NK-92 (cell line): ENCODE measurements around the gene NFKBIB.
"Not testable (repeated sequence)": the region's sequence is repeated elsewhere in the genome, so short reads cannot be mapped to it uniquely, and the experiment has no call there.

ENCODE experiments used
- DNase-seq: peaks from one replicate; lab custom pipeline; 2025; ENCODE audit not compliant: unreplicated experiment; lab: John Stamatoyannopoulos, UW

The NFKBIB gene

DNA sequence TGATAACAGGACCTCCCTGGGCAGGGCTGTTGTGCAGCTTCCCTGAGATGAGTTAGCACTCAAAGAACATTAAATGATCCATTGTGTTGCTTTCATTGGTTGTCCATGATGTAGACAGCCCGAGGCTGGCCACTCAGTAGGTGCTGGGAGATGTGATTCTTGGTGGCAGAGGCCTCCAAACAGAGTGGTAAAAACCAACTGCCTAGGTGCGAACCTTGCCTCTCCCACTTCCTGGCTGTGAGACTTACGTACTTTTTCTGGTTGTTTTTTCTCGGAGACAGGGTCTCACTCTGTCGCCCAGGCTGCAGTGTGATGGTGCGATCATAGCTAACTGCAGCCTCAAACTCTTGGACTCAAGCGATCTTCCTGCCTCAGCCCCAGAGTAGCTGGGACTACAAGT, 24.6 kb downstream of the NFKBIB start:
- no peak for DNase-seq

DNA sequence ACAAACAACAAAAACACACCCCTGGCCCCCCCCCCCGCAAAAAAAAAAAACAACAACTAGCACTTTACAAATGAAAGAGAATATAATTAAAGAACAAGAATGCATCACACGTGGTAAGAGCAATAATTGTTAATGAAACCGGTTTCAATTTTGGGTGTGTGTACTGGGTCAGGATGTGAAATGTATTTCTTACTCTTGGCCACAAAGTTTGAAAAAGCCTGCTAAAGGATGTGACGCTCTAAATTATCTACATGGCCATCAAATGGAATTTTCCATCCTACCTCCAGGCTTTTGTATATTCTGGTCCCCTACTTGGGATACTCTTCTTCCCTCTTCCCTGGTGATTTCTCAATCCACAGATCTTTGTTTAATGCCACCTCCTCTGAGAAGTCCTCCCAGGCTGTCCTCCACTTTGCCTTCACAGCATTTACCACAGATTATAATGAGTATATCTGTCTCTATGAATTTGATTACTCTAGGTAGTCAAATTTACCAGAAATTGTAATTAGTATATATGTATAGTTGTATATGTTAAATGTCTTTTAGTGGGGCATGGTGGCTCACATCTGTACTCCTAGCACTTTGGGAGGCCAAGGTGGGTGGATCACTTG, 28.7 kb downstream of the NFKBIB start:
- DNase-seq = no peak

DNA sequence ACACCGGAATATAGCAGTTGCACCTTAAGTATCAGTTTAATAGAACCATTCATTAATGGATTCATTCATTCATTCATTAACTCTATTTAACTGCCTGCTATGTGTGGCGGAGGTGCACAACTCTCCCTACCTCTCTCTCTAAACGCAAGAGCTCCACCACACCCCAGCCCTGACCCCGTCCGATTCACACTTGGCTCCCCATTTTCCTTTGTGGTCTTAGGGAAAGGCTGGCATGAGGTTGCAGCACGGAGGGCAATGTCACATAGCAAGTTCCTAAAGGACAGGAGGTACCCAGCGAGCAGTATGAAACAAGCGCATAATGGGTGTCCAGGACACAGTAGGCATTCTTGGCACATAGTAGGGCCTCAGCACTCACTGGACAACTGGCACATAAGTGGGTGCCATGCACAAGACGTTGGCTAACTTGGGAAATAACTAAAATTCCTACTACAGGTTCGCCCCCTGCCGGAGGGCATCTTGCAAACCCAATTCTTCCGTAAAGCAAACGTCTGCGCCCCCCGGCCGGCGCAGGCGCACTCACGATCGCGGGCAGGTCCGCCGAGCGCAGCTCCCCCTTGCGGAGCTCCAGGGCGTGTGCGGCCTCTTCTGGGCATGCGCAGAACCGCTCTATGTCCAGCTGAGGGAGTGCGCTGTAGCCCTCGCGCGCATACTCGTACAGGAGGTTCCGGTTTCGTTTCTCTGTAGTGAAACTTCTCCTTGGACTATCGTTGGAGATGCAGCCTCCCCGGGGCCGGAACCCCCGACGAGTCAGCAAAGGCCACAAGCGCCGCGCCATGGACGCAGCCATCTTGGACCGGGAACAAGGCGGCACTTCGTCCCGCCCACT, 30.4 kb downstream of the NFKBIB start, which contains the start of gene SARS2:
TSS of gene SARS2 (minus strand) at position 835 of the 847 bp plus-strand sequence. CDS start at position 808, 27 bp downstream.
- peak; percentile 91 for DNase-seq

GRCh38 chr19:38930776-38931520, 31.2 kb downstream of the NFKBIB start, which contains the start of gene MRPS12:
TSS of gene MRPS12 (plus strand) at chr19:38930944. CDS start at chr19:38931295, 351 bp downstream.
- DNase-seq = peak; percentile 93

DNA sequence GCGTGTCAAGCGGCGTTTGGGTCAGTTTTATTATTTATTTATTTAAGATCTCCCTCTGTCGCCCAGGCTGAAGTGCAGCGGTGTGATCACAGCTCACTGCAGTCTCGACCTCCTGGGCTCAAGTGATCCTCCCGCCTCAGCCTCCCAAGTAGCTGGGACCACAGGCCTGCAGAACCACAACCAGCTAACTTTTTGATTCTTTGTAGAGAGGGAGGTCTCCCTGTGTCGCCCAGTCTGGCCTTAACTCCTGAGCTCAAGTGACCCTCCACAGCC, 31.7 kb downstream of the NFKBIB start:
- DNase-seq = no peak

DNA sequence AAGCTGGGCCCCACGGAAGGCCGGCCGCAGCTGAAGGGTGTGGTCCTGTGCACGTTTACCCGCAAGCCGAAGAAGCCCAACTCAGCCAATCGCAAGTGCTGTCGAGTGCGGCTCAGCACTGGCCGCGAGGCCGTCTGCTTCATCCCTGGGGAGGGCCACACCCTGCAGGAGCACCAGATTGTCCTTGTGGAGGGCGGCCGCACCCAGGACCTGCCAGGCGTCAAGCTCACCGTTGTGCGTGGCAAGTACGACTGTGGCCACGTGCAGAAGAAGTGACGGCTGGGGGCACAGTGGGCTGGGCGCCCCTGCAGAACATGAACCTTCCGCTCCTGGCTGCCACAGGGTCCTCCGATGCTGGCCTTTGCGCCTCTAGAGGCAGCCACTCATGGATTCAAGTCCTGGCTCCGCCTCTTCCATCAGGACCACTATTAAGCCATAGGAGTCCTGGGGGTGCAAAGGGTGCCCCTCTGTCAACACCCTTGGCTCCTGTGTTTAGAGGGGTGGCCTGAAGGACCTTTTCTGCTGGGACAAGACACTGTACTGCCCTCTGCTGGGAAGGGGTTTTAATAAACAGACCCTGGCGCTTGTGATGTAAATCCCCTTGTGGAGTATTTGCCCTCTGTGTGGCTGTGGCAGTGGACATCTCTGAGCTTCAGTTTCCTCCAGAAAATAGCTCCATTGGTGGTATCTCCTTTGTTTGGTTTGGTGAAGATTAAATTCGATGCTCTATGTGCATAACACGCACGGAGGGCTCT, 32.8 kb downstream of the NFKBIB start:
- DNase-seq = no peak

- no peak for DNase-seq
Observed at GRCh38 chr19:38933544-38933943, 33.8 kb downstream of the NFKBIB start.

DNA sequence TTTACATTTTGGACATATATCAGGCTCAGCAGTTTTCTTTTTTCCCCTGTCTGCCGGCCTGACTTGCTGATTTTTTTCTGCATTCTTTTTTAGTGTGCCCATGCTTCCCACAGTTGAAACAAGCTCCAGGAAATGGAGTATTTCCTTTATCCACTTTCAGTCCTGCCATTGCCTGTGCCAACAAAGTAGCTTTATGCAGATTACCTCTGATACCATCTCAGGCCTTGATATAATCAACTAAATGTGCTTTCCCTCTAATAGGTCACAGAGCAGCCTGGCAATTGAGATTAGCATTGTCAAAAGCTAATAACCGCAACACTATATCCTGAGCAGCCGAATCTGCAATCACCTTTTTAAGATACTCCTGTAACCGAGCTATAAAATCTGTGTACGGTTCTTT, 40.2 kb downstream of the NFKBIB start:
- DNase-seq = no peak

DNA sequence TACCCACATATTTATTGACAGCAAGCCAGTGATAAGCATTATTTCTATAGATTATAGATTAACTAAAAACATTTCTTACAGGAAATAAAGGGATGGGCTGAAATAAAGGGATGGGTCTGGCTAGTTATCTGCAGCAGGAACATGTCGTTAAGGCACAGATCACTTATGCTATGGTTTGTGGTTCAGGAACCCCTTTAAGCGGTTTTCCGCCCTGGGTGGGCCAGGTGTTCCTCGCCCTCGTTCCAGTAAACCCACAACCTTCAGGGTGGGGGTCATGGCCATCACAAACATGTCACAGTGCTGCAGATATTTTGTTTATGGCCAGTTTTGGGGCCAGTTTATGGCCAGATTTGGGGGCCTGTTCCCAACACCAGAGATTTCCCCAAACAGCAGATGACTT, 41.7 kb downstream of the NFKBIB start:
- DNase-seq = not testable (repeated sequence)

GRCh38 chr19:38941979-38942378, 42.2 kb downstream of the NFKBIB start:
- DNase-seq = no peak

DNA sequence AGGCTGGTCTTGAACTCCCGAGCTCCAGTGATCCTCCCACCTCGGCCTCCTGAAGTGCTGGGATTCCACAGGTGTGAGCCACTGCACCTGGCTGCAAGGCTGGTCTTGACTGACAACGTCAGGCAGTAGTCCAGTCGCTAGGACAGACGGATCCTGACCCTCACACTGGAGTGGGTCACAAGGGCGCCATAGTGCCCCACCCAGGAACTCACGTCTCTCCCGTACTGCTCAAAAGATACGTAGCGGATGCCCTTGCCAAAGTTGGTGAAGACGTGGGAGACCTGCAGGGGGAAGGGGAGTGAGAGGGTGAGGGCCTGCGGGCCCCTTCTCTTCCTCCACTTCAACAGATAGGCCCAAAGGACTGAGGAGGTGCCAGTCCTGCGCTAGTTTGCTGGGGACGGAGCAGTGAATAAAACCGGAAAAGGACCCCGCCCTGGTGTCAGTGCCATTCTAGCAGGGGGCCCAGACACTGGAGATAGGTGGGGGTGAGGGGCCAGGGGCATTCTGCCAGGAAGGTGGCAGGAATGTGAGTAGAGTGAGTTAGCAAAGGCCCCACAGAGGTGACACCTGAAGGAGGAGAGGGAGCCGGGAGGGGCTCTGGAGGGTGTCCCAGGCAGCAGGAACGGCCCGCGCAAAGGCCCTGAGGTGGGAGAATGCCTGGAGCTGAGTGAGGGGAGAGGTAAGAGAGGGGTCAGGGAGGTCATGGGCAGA, 42.9 kb downstream of the NFKBIB start:
- no peak for DNase-seq

- no peak for DNase-seq
Observed at GRCh38 chr19:38944981-38945506, 45.3 kb downstream of the NFKBIB start.

GRCh38 chr19:38945562-38946228, 45.9 kb downstream of the NFKBIB start:
- no peak for DNase-seq

- no peak for DNase-seq
Observed at GRCh38 chr19:38946229-38947010, 46.7 kb downstream of the NFKBIB start.

DNA sequence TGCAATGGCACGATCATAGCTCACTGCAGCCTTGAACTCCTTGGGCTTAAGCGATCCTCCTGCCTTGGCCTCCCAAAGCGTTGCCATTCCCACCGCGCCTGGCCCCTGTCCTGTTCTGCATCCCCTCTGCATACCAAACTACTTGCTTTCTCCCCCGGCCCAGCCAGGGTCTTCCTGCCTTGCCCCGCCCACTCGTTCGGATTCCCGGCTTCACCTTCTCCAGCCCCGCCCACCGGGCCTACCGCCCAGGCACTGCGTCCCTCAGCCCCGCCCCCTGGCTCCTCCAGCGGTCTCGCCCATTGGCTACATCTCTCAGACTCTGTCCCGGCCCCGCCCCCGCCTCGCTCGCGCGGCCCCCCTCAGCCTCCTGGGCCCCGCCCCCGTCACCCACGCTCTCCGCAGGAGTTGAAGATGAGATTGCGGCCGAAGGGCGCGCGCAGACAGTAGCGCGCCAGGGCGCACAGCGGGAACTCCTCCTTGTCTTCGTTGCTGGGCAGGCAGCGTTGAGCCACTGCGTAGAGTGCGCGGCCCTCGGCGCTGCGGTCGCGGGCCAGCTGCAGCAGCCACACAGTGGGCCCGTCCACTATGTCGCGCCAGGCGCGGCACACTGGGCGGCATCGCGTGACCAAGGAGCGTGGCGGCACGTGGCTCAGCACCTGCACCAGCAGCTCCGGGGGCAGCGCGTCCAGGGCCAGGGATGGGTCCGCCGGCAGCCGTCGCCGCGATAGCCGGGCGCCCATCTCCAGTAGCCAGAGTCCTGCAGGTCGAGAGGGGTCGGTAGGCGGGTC, 50.0 kb downstream of the NFKBIB start:
- no peak for DNase-seq

DNA sequence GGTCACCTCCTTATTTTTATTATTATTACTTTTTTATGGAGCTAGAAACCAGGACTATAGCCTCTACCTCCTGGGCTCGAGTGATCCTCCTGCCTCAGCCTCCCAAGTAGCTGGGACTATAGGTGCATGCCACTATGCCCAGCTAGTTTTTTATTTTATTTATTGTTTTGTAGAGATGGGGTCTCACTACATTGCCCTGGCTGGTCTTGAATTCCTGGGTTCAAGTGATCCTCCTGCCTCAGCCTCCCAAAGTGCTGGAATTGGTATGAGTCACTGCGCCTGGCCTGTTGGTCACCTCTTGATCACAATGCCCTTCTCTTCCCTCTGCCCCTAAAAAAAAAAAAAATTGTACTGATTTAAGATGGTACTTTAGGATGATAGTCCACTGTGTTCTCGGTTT, 51.4 kb downstream of the NFKBIB start:
- DNase-seq = no peak

- DNase-seq = no peak
Observed at GRCh38 chr19:38952395-38953165, 52.8 kb downstream of the NFKBIB start.
